ENCODE data around the gene TNXB.

Gene TNXB

GRCh38 chr6:32137454-32137853, 28.3 kb upstream of the TNXB start:
- no peak for FAIRE-seq

GRCh38 chr6:32133786-32134185, 24.6 kb upstream of the TNXB start:
- no peak for FAIRE-seq

- FAIRE-seq: no peak
Measured at GRCh38 chr6:32132110-32132509, 23.0 kb upstream of the TNXB start.

- no peak for FAIRE-seq
Measured at GRCh38 chr6:32131439-32131948, 22.4 kb upstream of the TNXB start.

GRCh38 chr6:32129297-32130088, 20.4 kb upstream of the TNXB start:
- no peak for FAIRE-seq

- FAIRE-seq: no peak
Measured at GRCh38 chr6:32128751-32129296, 19.7 kb upstream of the TNXB start.

- peak; percentile 89 for FAIRE-seq
Measured at GRCh38 chr6:32127717-32128592, 18.8 kb upstream of the TNXB start, which contains the start of gene ATF6B. Gene ATF6B (minus strand): TSS chr6:32128246. CDS start chr6:32128207, 39 bp downstream.

- no peak for FAIRE-seq
Measured at GRCh38 chr6:32127409-32127716, 18.2 kb upstream of the TNXB start.

- no peak for FAIRE-seq
Measured at GRCh38 chr6:32126880-32127279, 17.7 kb upstream of the TNXB start.

GRCh38 chr6:32123681-32124080, 14.5 kb upstream of the TNXB start:
- no peak for FAIRE-seq

GRCh38 chr6:32120573-32121059, 11.5 kb upstream of the TNXB start:
- no peak for FAIRE-seq

- peak; percentile 25 for FAIRE-seq
Measured at GRCh38 chr6:32118782-32119628, 9.9 kb upstream of the TNXB start.

- no peak for FAIRE-seq
Measured at GRCh38 chr6:32117461-32117860, 8.3 kb upstream of the TNXB start.

- no peak for FAIRE-seq
Measured at GRCh38 chr6:32116674-32117073, 7.5 kb upstream of the TNXB start.

GRCh38 chr6:32115623-32116022, 6.5 kb upstream of the TNXB start:
- FAIRE-seq: no peak

- FAIRE-seq: no peak
Measured at GRCh38 chr6:32114796-32115195, 5.7 kb upstream of the TNXB start.

GRCh38 chr6:32113386-32114352, 4.5 kb upstream of the TNXB start:
- no peak for FAIRE-seq

GRCh38 chr6:32112431-32112980, 3.4 kb upstream of the TNXB start:
- no peak for FAIRE-seq

- no peak for FAIRE-seq
Measured at GRCh38 chr6:32111424-32112066, 2.4 kb upstream of the TNXB start.

GRCh38 chr6:32110632-32111031, 1.5 kb upstream of the TNXB start:
- FAIRE-seq: no peak

Measured in TTC549 (cell line).